DMS53 (cell line): ENCODE measurements around the gene CCDC107.

ENCODE experiments used
- DNase-seq: peaks from one replicate; lab custom pipeline; 2025; lab: John Stamatoyannopoulos, UW

The CCDC107 gene

GRCh38 chr9:35702696-35703095 is 44.6 kb downstream of the CCDC107 start:
- DNase-seq: no peak

- DNase-seq: no peak
These were observed 46.0 kb downstream of the CCDC107 start for GRCh38 chr9:35703906-35704672.

- no peak for DNase-seq
These were observed 47.3 kb downstream of the CCDC107 start for GRCh38 chr9:35705372-35705771.

GRCh38 chr9:35705836-35706430 is 47.8 kb downstream of the CCDC107 start:
- no peak for DNase-seq

GRCh38 chr9:35706951-35707350 is 48.9 kb downstream of the CCDC107 start:
- no peak for DNase-seq

GRCh38 chr9:35708146-35708545 is 50.1 kb downstream of the CCDC107 start:
- DNase-seq: no peak

GRCh38 chr9:35710818-35711500 is 52.9 kb downstream of the CCDC107 start:
- no peak for DNase-seq
